Renal pelvis (tissue), 4 donors: ENCODE data around the gene HPSE2. TPM values are rescaled to one million over a fixed set of nuclear protein-coding genes. Genes with fewer than 3 reads are reported as not detected.

Experiments
- DNase-seq: peaks from one replicate; pipeline ENCODE4 v3.0.0-alpha.2; 2013
- polyA plus RNA-seq, 3 donors: library from polyadenylated mRNA; unstranded; fragments of 120-200 nt; gene quantifications; one replicate each; pipeline ENCODE4 v1.2.1, GENCODE V29; 2013; ENCODE audit not compliant: insufficient read length in 3 of 3

Gene HPSE2
- polyA plus RNA-seq, 3 donors: 0.44 to 0.71 (median 0.46) TPM

DNA sequence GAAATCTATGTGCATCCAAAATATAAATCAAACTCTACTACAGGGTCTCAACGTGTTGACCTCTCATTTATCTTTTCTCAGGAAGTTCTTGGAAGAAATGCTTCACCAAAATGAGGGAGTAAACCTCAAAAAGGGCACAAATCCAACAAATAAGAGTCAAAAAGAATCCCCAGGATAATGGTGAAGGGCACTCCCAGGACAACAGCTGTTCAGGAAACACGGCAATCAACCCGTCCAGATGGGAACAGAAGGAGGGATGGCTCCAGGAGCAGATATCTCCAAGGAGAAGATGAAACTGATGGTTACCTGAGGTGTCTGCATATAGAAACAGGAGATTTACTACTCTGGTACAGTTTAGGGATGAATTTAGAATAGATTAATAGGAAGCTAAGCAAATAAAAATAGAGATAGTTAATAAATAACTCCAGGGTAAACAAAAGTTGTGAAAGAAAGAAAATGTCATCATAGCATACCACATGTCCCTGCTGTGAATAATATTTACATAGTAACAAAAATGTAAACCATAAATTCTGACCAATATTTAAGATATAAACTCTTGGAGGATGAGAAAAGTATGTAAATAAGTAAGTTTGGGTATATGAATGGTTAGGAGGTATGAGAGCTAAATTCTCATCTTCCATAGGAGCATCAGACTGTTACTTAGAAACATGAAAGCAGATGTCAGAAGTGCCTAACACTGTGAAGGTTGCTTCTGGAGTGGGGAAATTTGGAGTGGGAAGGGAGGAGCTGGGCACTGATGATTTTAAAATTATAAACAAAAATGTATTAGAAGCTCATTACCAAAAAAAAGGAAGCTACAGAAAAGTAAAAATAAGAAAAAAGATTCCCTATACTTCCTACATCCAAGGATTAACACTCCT is 551.4 kb downstream of the HPSE2 start:
- DNase-seq: no peak

GRCh38 chr10:98676895-98677294 is 558.8 kb downstream of the HPSE2 start:
- DNase-seq: no peak

DNA sequence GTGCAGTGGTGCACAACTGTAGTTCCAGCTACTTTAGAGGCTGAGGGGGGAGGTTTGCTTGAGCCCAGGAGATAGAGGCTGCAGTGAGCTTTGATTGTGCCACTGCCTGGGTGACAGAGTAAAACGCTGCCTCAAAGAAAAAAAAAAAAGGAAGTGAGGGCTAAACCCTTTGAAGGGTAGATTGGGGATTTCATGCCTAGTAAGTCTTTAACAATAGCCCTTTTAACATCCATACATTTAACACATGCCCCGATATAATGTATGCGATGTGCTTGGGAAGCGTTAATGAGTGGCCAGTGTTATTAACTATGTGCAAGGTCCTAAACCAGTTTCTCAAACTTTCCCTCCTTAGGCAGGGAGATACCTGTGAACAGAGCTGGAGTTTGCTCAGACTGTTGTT is 559.8 kb downstream of the HPSE2 start:
- no peak for DNase-seq

GRCh38 chr10:98673171-98673782 is 562.4 kb downstream of the HPSE2 start:
- peak; percentile 65 for DNase-seq

- DNase-seq: no peak
These were observed 568.6 kb downstream of the HPSE2 start for GRCh38 chr10:98667081-98667480.

- DNase-seq: no peak
These were observed 569.4 kb downstream of the HPSE2 start for GRCh38 chr10:98666276-98666675.

DNA sequence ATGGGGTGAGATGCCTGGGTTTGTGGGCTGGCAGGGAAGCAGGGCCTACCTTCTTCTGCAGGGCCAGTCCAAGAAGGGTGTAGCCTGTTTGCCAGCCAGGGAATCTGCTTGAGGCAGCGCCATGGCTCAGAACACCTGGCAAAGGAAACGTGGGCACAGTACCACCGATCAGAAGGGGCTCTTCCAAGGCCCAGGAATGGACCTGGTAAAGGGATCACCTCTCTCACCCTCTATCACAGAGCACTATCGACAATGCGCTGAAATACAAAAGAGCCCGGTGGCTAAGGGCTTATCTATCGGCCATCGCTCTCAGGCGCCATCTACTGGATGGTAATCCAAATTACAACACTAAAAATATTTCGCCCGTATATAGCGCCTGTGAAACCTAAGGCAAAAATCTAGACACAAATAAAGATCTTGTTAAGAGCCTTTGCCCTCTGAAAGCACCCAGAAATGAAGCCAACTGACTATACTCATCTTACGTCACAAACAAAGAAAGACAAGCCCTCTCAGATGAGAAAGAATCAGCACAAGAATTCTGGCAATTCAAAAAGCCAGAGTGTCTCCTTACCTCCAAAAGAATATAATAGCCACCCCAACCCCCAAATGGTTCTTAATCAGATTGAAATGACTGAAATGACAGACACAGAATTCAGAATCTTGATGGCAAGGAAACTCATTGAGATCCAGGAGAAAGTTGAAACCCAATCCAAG is 571.2 kb downstream of the HPSE2 start:
- no peak for DNase-seq

- DNase-seq: no peak
These were observed 575.7 kb downstream of the HPSE2 start for GRCh38 chr10:98659951-98660350.

DNA sequence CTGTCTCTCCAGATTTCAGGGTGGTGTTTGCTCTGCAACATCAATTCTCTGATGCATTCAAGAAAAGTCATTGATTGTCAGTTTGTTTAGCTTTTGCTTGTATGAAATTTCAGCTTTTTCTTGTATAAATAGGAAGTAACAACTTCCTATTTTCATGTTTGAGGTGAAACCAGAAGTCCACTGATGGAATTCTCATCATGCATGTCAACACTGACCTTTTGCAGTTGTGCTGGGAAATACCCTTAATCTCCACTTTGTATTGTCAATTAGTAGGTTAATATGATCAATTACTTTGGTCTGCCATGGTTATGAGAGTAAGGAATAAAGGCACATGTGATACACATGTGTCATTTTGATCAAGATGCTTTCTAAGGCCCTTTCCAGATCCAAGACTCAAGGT is 580.2 kb downstream of the HPSE2 start:
- DNase-seq: no peak

DNA sequence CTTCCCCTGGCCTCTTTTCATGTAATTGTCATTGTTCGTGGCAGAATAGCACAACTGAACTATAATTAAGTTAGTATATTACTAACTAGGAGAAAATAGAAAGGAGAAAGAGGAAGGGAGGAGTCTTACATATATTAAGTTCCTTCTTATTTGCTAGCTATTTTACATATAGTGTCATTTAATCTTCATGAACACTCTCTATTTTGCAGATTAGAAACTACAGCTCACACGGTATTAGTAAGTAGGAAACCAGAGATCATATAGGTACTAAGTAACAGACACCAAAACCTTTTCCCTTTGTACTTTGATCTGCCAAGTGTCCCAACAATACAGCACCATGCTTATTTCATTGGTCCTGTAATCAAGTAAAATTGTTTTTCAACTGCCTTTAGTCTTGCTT is 586.5 kb downstream of the HPSE2 start:
- DNase-seq: no peak

GRCh38 chr10:98646998-98647917 is 588.4 kb downstream of the HPSE2 start:
- DNase-seq: peak; percentile 22

DNA sequence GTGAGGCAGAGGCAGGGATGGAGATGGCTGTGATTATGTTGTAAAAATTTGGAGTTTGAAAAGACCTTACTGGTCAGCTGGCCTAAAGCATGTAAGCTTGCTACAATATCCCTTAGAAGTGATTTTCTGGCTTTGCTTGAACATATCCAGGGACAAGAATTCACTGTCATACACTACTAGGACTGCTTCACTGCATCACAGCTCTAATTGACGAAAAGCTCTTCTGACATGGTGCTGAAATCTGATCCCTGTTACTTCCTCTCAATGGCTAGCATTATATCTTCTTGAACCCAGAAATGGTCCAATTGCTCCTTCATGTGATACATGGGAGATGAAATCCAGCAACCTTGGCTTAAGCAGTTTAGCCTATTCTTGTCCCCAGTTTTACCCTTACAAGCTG is 591.2 kb downstream of the HPSE2 start:
- DNase-seq: no peak

DNA sequence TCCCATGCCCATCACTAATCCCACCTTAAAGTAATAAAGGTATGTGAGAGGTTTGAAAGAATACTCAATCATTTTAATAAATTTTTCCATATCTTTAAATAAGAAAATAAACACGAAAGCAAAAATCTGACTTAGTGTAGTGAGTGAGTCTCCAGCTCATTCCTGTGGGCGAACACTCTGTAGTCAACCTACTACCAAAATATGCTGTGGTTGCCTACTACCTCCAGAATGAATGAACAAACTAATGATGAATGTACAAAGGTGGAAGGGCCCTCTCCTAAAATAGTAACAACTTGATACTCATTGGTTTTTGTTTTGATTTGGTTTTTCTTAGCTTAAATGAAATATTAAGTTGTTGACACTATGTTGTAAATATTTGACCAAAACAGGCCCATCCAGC is 593.4 kb downstream of the HPSE2 start:
- DNase-seq: no peak

GRCh38 chr10:98638920-98639319 is 596.7 kb downstream of the HPSE2 start:
- DNase-seq: no peak

DNA sequence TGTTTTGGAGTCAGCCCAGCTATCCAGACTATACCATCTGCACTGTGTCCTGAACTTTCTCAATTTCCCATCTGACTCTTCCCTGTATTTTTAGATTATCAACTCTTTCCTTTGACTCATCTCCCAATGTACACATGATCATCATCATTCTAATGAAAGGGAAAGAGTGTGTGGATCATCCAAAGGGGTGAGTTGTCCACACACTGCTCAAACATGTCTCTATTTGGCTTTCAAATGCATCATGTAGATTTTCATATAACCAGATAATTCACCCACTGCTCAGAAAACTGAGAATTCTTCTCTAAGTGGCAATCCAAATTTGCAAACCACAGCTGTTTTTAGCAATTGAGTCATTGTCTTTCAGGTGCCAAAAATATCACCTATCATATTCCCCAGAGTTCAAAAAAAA is 598.7 kb downstream of the HPSE2 start:
- DNase-seq: no peak

- DNase-seq: no peak
These were observed 603.0 kb downstream of the HPSE2 start for GRCh38 chr10:98632456-98633150.

GRCh38 chr10:98628206-98628605 is 607.4 kb downstream of the HPSE2 start:
- no peak for DNase-seq

GRCh38 chr10:98627711-98628110 is 607.9 kb downstream of the HPSE2 start:
- DNase-seq: no peak

- no peak for DNase-seq
These were observed 610.7 kb downstream of the HPSE2 start for GRCh38 chr10:98624963-98625362.

- no peak for DNase-seq
These were observed 612.5 kb downstream of the HPSE2 start for GRCh38 chr10:98623176-98623575.

DNA sequence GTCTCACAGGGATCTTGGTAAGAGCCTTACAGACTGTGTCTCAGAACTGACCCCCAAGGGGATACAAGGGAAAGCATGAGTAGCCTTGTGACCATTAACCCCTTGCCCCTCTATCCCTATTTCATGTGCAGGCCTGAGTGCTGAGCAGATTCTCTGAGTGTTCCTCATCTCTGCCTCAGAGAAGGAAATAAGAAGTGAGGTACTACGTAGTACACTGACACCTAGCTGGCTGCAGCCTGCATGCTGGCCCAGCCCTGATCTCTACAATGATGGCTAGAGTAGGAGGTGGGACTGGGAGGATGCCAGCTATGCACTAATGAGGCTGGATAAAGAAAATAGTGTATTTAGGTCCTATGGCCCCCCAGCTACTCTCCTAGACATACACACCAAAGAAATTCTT is 614.0 kb downstream of the HPSE2 start:
- no peak for DNase-seq
